HG02870 (cell line): ENCODE results near the gene IL1RAPL1.

ENCODE experiments used
- ATAC-seq: cut with Tn5 transposase; IDR thresholded peaks from one replicate; pipeline ENCODE4 v1.9.1; 2021; ENCODE audit warnings: mild to moderate bottlenecking, moderate library complexity; ENCODE audit not compliant: unreplicated experiment

Gene IL1RAPL1

DNA sequence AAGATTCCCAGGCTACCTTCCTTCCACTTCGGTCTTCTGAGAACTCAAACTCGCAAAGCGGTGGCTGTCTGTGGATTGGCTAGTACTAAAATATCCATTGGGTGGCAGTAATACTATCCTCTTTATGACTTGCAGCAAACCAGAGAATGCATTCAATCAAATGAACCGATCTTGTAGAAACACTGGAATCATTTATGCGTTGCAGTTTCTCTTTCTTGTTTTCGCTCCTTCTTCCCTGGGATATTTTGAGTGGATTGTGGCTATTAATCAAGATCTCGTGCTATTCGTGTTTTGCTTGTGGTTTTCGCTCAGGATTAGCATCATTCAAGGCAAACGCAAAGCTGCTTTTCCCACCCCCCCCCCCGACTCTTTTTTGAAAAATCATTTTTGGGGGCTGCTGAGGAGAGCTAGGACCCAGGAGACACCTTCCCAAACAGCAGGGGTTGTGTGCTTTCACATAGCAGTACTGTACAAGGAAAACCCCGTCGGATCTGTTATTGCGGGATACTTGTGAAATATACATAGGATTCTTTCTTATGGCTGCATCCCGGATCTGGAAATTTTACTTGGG is at the start of gene IL1RAPL1:
TSS of gene IL1RAPL1 (plus strand) at position 466 of the 571 bp plus-strand sequence.
- no peak for ATAC-seq

- no peak for ATAC-seq
These were observed 44.5 kb upstream of the IL1RAPL1 start for GRCh38 chrX:28542791-28543190.

- ATAC-seq = no peak
These were observed 37.4 kb upstream of the IL1RAPL1 start for GRCh38 chrX:28549838-28550237.

GRCh38 chrX:28550331-28550872 is 36.8 kb upstream of the IL1RAPL1 start:
- ATAC-seq = no peak

DNA sequence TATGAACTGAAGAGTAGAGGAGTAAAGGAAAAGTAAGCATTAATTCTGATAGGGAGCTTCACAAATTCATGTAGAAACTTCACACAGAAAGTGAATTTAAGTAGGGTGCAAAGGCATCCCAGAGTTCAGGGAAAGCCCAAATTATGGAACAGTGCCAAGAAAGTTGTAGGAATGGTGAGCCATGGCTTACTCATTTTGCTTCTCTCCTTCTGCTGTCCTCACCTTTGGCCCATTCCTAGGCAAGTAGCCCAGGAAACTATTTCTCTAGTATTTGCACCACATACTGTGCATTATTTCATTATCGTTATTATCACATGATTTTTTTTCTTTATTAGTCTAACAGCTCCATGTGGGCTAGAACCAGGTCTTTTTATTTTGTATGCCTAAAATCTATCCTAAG is 34.9 kb upstream of the IL1RAPL1 start:
- no peak for ATAC-seq

DNA sequence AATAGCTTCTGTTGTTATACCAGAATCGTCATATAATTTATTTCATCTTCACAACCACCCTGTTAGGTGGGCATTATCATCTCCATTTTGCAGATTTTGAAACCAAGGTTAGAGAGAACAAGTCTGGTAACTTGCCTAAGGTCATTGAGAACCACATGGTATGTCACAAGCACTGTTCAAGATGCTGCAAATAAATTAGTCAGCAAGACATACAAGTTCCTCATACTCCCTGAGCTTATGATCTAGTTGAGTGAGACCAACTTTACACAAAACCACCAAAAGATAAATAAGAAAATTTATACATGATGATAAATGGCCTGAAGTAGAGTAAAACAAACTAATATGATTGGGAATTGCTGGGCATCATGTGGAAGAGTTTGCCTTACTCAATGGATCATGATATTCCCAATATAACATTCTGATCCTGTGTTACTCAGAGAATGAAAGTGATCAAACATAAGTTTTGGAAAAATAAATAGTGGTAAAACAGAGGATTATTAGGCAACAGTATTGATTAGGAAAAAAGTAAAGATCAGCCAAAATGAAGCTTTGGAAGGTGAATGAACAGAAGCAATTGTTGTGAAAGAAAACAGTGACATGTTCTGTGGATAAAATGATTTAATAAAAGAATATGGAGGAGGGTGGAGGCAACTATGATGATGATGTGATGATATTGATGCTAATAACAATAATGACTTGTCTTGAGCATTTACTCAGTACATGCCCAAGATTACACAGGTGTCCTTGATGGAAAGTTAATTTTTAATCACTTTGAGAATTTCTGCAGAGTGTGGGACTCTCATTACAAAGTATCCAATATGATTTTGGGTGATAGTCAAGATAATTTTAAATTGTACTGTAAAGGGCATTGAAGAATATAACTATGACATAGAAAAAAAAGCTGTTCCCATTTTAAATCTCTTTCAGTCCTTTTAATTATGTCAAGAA is 34.1 kb upstream of the IL1RAPL1 start:
- ATAC-seq = no peak

DNA sequence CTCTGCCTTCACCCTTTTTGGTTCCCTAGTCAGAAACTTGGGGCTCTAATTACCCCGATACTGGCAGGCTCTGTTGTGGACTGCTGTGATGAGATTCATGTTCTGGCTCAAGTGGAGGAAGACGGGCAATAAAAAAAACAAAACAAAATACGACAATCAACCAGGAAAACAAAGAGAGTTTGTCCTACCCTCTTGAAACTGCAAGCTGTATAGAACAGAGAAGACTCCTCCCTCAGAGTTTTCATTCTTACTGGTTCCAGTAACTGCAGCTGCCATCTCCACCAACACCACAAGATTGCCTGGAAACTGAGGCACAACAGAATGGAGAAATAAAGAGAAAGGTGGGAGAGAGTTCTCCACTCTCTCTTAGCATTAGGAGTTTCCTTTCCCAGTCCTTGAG is 11.1 kb upstream of the IL1RAPL1 start:
- ATAC-seq = no peak

DNA sequence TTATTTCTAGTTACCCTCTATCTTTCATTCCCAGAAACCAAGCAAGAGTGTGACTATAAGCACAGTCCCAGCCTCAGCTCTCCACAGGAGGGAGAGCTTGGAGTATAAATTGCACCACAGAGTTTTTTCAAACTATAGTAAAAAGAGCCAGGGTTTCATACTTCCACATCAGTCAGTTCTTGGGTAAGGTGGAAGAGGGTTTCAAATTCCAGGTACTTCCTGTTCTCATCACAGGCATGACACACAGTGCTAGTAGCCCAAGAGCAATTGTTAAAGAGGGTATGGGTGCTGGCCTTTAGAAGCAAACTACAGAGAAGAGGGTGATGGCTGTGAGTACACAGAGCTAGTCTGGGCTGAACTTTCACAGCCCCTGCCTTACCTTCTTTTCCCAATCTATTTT is 5.7 kb upstream of the IL1RAPL1 start:
- ATAC-seq = no peak

- ATAC-seq = no peak
These were observed 4.7 kb upstream of the IL1RAPL1 start for GRCh38 chrX:28582511-28582910.

DNA sequence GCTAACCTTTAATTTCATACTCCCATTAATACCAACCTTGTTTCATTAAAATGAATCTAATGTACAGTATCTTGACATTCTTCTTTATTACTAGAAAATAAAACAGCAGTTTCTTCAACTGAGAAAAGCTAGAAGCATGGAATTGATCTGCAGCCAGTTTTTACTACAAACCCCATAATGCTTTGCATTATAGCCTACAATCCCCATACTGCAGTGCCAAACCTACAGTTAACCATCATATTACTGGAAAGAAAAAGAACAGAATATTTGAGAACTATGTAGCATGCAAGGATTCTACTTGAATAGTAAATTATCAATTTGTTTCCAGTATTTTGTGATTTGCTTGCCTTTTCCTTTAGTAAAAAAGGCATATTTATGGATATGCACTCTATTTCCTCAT is 3.2 kb upstream of the IL1RAPL1 start:
- no peak for ATAC-seq

DNA sequence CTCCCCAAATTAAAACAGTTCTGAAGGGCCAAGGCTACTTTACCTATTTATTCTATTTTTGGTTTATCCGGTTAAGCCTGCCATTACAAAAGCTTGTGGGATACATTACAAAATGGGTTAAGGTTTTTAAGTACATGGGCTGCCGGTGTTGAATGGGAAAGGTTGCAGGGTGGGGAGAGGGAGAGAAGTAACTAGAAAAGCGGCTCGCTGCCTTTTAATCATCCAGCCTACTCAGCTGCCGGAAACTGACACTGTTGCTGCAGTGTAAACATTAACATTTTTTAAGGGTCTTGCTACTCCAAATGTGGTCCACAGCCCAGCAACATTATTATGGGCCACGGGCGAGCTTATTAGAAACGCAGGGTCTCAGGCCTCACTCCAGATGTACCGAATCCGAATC is 1.5 kb upstream of the IL1RAPL1 start:
- ATAC-seq = no peak

GRCh38 chrX:28586286-28586685 is 960 bp upstream of the IL1RAPL1 start:
- ATAC-seq = no peak

DNA sequence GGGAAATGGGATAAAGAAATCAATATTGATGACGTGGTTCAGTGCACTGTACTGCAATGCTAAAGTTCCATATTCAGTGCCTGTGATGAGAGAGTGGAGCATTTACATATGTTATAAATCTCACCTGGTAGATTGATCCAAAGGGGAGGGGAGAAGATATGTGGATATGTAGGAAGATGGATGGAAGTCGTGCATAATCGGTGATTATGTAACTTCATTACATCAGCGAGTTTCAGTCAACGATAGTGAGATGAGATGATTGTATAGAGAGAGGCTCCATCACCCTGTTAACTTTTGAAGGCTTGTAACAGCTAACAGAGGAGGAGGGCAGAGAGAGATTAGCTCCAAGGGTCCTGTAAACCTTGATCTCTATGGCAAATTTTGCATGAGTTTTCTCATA is 1.8 kb downstream of the IL1RAPL1 start:
- no peak for ATAC-seq

DNA sequence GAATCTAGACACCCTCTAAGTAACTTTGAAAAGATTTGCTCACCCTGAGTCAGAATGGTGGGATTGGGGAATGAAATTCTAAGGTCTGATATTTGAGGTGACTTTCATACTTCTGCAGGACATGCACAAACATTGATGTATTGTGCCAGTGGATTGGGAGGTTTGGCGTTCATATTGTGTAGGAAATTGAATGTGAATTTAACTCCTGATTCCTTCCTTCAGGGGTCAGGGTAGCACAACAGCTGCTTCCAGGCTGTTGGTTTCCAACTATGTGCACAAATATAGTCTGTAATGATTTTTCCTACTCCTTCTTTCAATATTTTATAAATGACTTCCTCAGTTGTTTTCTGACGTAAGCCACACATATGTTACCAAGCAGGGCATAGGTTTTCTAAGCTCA is 3.1 kb downstream of the IL1RAPL1 start:
- ATAC-seq = no peak

DNA sequence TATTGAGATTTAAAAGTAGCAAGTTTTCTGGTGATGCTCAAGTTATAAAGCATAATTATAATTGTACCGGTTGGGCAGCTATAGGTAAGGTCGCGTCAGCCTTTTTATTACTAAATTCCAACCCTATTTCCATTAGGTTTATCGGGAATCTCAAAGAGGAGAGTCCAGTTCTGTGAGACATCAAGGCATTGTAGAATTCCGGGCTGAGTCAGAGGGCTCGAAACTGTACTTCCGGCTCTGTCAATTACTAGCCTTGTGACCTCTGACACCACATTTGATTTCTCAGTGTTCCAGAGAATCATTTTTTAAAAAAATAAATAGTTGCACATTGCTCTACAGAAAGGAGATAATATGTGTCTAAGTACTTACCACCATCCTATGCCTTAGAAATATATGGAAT is 4.3 kb downstream of the IL1RAPL1 start:
- ATAC-seq = no peak

DNA sequence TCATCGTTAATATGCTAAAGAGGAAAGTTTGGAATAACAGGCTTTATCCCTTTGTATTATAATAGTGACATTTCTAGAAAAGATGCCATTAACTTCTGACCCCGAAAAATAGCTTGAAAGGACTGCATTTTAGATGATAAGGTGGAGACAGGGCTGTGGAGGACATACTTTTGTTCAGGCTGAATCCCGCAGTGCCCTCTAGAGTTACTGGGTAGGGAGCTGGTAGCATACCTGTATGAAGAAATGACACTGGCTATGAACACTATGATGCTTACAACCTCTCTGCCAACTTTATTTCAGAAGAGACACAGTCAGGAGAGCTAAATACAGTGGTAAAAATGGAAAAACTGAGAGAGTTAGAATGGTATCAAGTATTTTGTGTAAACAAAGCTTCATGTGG is 8.1 kb downstream of the IL1RAPL1 start:
- no peak for ATAC-seq

- ATAC-seq = no peak
These were observed 12.7 kb downstream of the IL1RAPL1 start for GRCh38 chrX:28599957-28600356.

GRCh38 chrX:28609003-28609402 is 21.8 kb downstream of the IL1RAPL1 start:
- no peak for ATAC-seq

DNA sequence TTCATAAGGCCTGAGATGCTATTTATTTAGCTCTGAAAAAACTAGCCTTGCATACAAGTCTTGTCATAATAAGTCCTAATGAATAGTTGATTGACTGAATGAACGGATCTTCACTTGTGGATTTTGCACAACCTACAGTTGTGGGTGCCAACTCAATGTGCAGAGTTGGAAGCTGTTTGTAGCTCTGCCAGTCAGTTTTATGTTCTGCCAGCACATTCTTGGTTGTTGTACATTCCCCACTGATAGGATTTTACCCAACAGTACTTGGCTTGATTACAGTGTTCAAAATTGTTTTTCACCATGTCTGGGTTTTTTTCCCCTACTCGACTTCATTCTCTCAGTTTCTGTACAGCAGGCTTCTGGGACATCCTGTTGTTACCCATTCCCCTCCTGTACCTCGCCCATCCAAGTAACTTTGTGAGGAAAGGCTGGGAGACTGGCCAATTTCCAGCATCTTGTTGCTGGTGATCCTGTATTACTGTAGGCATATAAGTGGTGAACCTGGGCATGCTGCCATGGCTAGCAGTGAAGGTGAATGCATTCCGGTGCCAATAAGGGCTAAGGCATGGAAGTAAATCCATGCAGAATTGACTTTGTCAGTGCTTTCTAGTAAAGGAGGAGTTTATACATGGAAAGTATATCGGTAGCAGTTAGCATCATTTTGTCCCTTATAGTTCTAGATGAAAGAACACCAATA is 22.8 kb downstream of the IL1RAPL1 start:
- ATAC-seq = no peak

DNA sequence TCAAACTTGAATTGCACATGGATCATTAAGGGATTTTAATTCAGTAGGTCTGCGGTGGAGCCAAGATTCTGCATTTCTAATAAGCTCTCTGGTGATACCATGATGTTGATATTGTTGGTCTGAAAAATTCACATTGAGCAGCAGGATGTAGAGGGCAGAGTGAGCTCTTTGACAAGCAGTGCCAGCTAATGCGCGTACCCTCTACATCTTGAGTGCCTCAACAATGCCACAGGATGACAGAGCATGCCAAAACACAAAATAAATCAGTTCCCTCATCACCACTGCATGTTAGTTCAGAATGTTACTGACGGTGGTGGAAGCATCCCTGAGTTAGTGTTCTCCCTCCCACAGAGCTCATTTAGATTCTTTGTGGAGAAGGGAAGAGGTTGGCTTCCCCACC is 23.5 kb downstream of the IL1RAPL1 start:
- ATAC-seq = no peak

- ATAC-seq = no peak
These were observed 26.3 kb downstream of the IL1RAPL1 start for GRCh38 chrX:28613558-28613957.

GRCh38 chrX:28625223-28625622 is 38.0 kb downstream of the IL1RAPL1 start:
- no peak for ATAC-seq
